Neural progenitor cell (in vitro differentiated cells): ENCODE results near the gene AP1B1. TPM values are rescaled to one million over a fixed set of nuclear protein-coding genes. Genes with fewer than 3 reads are reported as not detected.

Experiments used
- DNase-seq: peaks from one replicate; pipeline ENCODE4 v3.0.0-alpha.2; 2016; ENCODE audit warnings: low spot score
- H2AFZ ChIP-seq: fragments of 200-600 bp; sonication (generic); replicated peaks from 2 replicates; pipeline ENCODE4 v1.6.1; 2016; ENCODE audit warnings: antibody characterized with exemption
- H3F3A ChIP-seq: fragments of 200-600 bp; sonication (generic); 2 replicates; pipeline ENCODE4 v1.6.1; 2016; ENCODE audit warnings: antibody characterized with exemption, low read depth
- H3K27ac ChIP-seq: fragments of 200-600 bp; sonication (generic); 2 replicates; pipeline ENCODE4 v1.5.1; 2016; ENCODE audit warnings: mild to moderate bottlenecking
- H3K27me3 ChIP-seq: fragments of 200-600 bp; sonication (generic); 2 replicates; pipeline ENCODE4 v1.6.1; 2016; ENCODE audit warnings: mild to moderate bottlenecking, moderate library complexity
- H3K36me3 ChIP-seq: fragments of 200-600 bp; sonication (generic); 2 replicates; pipeline ENCODE4 v1.5.1; 2016
- H3K4me1 ChIP-seq: fragments of 200-600 bp; sonication (generic); 2 replicates; pipeline ENCODE4 v1.6.1; 2016; ENCODE audit warnings: mixed run types
- H3K4me2 ChIP-seq: fragments of 200-600 bp; sonication (generic); 2 replicates; pipeline ENCODE4 v1.6.1; 2016
- H3K4me3 ChIP-seq: fragments of 200-600 bp; sonication (generic); 2 replicates; pipeline ENCODE4 v1.5.1; 2016
- H3K79me2 ChIP-seq: fragments of 200-600 bp; sonication (generic); 2 replicates; pipeline ENCODE4 v1.6.1; 2016; ENCODE audit warnings: low read depth
- H3K9ac ChIP-seq: fragments of 200-600 bp; sonication (generic); 2 replicates; pipeline ENCODE4 v1.6.1; 2016
- H3K9me3 ChIP-seq: fragments of 200-600 bp; sonication (generic); 2 replicates; pipeline ENCODE4 v1.5.1; 2016; ENCODE audit warnings: low read depth
- H4K20me1 ChIP-seq: fragments of 200-600 bp; sonication (generic); 2 replicates; pipeline ENCODE4 v1.6.1; 2016; ENCODE audit warnings: low read depth
- H3K27ac Mint-ChIP-seq: 3 replicates; pipeline ENCODE4 v1.8.0; 2021; ENCODE audit warnings: mixed read lengths
- H3K27me3 Mint-ChIP-seq: 2 replicates; pipeline ENCODE4 v1.8.0; 2022; ENCODE audit warnings: low read depth, mild to moderate bottlenecking, inconsistent platforms, moderate library complexity, mixed read lengths; ENCODE audit not compliant: insufficient read depth
- H3K36me3 Mint-ChIP-seq: 3 replicates; pipeline ENCODE4 v1.8.0; 2021; ENCODE audit warnings: mixed read lengths
- H3K4me1 Mint-ChIP-seq: 3 replicates; pipeline ENCODE4 v1.8.0; 2021; ENCODE audit warnings: mixed read lengths
- H3K4me3 Mint-ChIP-seq: 3 replicates; pipeline ENCODE4 v1.8.0; 2021; ENCODE audit warnings: mild to moderate bottlenecking, moderate library complexity, mixed read lengths
- H3K9me3 Mint-ChIP-seq: 3 replicates; pipeline ENCODE4 v1.8.0; 2020; ENCODE audit warnings: mixed read lengths
- CTCF ChIP-seq: fragments of 200-600 bp; sonication (generic); IDR thresholded peaks from 2 replicates; pipeline ENCODE4 v1.5.1; 2017; ENCODE audit warnings: antibody characterized with exemption, mild to moderate bottlenecking
- EZH2 ChIP-seq: fragments of 200-600 bp; sonication (generic); IDR thresholded peaks from 2 replicates; pipeline ENCODE4 v1.6.1; 2017; ENCODE audit warnings: antibody characterized with exemption, mild to moderate bottlenecking, moderate library complexity
- EZH2phosphoT487 ChIP-seq: fragments of 200-600 bp; sonication (generic); IDR thresholded peaks from 2 replicates; pipeline ENCODE4 v1.6.1; 2017; ENCODE audit warnings: antibody characterized with exemption
- total RNA-seq: library from RNA; depleted of rRNA; stranded (reverse); fragments of >200 nt; gene quantifications from 2 replicates; pipeline ENCODE4 v1.2.3, GENCODE V29; 2015; ENCODE audit warnings: low replicate concordance

The AP1B1 gene
- total RNA-seq, result 34.7 and 57.0 TPM in 2 replicates

GRCh38 chr22:29387921-29388758, at the start of gene AP1B1:
Gene AP1B1 (minus strand): TSS chr22:29388570. CDS start chr22:29367243, 21,327 bp downstream.
- Mint-ChIP-seq H3K36me3 (peaks cover 4% of the 10 kb centered on the region), H3K4me3 (peak within 1 kb of the TSS; percentile 92), H3K4me1 (peaks cover 18% of the 10 kb centered on the region), H3K9me3 (no peaks in the 10 kb centered on the region), H3K27ac (peak within 1 kb of the TSS; percentile 95), H3K27me3 (peaks cover 4% of the 10 kb centered on the region)
- H3K79me2 ChIP-seq, result peaks cover 24% of the 10 kb centered on the region
- H3K27ac ChIP-seq, result no peak within 1 kb of the TSS
- peak within 1 kb of the TSS; percentile 71 for H3K4me3 ChIP-seq
- no peaks in the 10 kb centered on the region for H3K36me3 ChIP-seq
- TF ChIP-seq EZH2 (no peak), CTCF (no peak), EZH2phosphoT487 (no peak)
- no peaks in the 10 kb centered on the region for H3K9me3 ChIP-seq
- no peaks in the 10 kb centered on the region for H3F3A ChIP-seq
- peak within 1 kb of the TSS; percentile 32 for H3K9ac ChIP-seq
- peaks cover 4% of the 10 kb centered on the region for H3K4me1 ChIP-seq
- peak within 1 kb of the TSS; percentile 88 for H3K4me2 ChIP-seq
- peak within 1 kb of the TSS; percentile 86 for H2AFZ ChIP-seq
- peaks cover 5% of the 10 kb centered on the region for H4K20me1 ChIP-seq
- H3K27me3 ChIP-seq, result no peaks in the 10 kb centered on the region
- peak; percentile 95 for DNase-seq

GRCh38 chr22:29435236-29436136, 47.1 kb upstream of the AP1B1 start:
- H3K79me2 ChIP-seq, result no peaks in the 10 kb centered on the region
- peaks cover 16% of the 10 kb centered on the region for H3K4me1 ChIP-seq
- Mint-ChIP-seq H3K27me3 (no peaks in the 10 kb centered on the region), H3K36me3 (no peaks in the 10 kb centered on the region), H3K27ac (no peak overlapping the region), H3K4me1 (no peaks in the 10 kb centered on the region), H3K9me3 (no peaks in the 10 kb centered on the region), H3K4me3 (no peak overlapping the region)
- no peak overlapping the region for H3K4me3 ChIP-seq
- no peaks in the 10 kb centered on the region for H3K9me3 ChIP-seq
- H3K9ac ChIP-seq, result no peak overlapping the region
- H3K27me3 ChIP-seq, result no peaks in the 10 kb centered on the region
- H3F3A ChIP-seq, result no peaks in the 10 kb centered on the region
- no peak overlapping the region for H2AFZ ChIP-seq
- no peak overlapping the region for H3K4me2 ChIP-seq
- no peak for TF ChIP-seq EZH2
- TF ChIP-seq EZH2phosphoT487, result no peak
- no peak for TF ChIP-seq CTCF
- DNase-seq, result no peak
- H3K27ac ChIP-seq, result no peak overlapping the region
- H3K36me3 ChIP-seq, result no peaks in the 10 kb centered on the region
- H4K20me1 ChIP-seq, result no peaks in the 10 kb centered on the region

GRCh38 chr22:29434288-29434687, 45.9 kb upstream of the AP1B1 start:
- no peak overlapping the region for H3K9ac ChIP-seq
- H3K4me2 ChIP-seq, result no peak overlapping the region
- H3K4me1 ChIP-seq, result peaks cover 16% of the 10 kb centered on the region
- H3K36me3 ChIP-seq, result no peaks in the 10 kb centered on the region
- no peak for DNase-seq
- no peaks in the 10 kb centered on the region for H3K79me2 ChIP-seq
- Mint-ChIP-seq H3K36me3 (no peaks in the 10 kb centered on the region), H3K27me3 (no peaks in the 10 kb centered on the region), H3K27ac (no peak overlapping the region), H3K4me1 (no peaks in the 10 kb centered on the region), H3K4me3 (no peak overlapping the region), H3K9me3 (no peaks in the 10 kb centered on the region)
- TF ChIP-seq CTCF (no peak), EZH2 (no peak), EZH2phosphoT487 (no peak)
- H4K20me1 ChIP-seq, result no peaks in the 10 kb centered on the region
- H3K4me3 ChIP-seq, result no peak overlapping the region
- no peak overlapping the region for H2AFZ ChIP-seq
- no peaks in the 10 kb centered on the region for H3K9me3 ChIP-seq
- no peaks in the 10 kb centered on the region for H3F3A ChIP-seq
- no peaks in the 10 kb centered on the region for H3K27me3 ChIP-seq
- no peak overlapping the region for H3K27ac ChIP-seq
